NOMO-1 treated with DMSO at 0.1 percent for 48 hours (cell line): ENCODE results near the gene PINK1.

Experiments used
- DNase-seq: peaks from one replicate; lab custom pipeline; 2025; ENCODE audit not compliant: unreplicated experiment; lab: John Stamatoyannopoulos, UW

Gene PINK1

DNA sequence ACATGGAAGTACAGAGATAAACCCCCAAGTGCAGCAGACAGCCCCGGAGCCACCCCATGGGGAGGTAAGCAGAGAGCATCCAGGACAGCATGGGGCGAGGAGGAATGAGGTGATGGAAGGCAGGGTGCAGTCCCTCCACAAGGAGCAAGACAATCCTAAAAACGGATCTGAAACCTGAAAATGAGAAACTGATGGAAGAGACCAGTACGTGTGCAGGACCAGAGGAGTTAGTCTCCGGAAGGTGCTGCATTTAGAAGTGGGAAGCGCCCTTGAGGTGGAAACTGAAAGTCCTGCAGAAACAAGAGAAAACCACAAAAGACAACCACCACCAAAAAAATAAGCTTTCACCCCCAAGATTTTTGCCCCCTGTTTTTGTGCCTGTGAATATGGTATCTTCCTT is 45.3 kb downstream of the PINK1 start:
- DNase-seq = peak; percentile 95

GRCh38 chr1:20680269-20680668 is 47.0 kb downstream of the PINK1 start:
- no peak for DNase-seq

DNA sequence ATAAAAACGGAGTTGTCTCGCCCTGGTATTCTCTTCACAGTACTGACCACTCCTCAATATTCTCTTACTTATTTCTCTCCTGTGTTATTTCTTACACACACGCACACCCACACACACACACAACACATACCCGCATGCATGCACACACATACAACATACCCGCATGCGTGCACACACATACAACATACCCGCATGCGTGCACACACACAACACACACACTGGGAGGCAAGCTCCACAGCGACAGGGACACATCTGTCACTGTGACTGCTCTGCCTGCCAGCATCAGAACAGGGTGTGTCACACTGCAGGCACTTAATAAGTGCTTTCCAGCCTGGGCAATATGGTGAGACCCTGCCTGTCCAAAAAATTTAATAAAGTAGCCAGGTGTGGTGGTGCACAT is 48.7 kb downstream of the PINK1 start:
- DNase-seq = no peak

- peak; percentile 67 for DNase-seq
These were observed 49.4 kb downstream of the PINK1 start for GRCh38 chr1:20682571-20683236.

DNA sequence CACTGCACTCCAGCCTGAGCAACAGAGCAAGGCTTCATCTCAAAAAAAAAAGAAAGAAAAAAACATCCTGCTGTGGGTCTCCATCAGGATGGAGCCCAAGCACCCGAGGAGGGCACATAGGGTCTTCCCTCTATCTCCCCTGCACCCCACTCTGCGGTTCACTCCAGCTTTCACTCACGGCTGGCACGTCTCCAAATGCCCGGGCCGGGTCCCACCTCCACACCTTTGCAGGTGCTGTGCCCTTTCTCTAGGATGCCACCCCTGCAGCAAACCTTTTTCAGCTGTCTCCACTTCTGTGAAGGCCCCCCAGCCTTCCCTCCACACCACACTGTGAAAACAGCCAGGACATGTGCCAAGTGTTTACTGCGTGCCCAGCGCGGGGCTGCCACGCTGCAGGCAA is 50.4 kb downstream of the PINK1 start:
- DNase-seq = no peak

DNA sequence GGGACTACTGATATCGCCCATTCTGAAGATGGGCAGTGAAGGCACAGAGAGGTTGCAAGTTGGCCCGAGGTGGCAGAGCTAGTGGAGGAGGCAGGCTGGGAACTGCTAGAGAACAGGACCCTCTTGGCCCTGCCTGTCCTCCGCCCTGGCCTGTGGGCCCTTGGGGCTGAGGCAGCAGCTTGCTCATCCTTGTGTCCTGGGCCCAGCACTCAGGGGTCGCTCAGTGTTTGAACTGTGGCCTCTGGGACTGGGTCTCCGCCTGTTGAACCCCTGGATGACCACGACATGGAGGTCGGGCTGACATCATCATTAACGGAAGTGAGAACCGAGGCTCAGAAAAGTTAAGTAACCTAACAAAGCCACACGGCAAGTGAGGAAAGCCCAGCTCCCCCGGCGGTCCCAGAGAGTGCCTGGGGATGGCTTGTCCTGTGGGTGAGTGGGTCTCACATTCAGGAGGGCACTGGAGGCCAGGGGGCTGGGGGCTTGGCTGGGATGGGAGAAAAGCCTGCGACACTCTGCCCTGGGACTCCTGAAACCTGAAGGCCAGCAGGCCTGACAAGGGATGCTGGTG is 50.9 kb downstream of the PINK1 start:
- no peak for DNase-seq

DNA sequence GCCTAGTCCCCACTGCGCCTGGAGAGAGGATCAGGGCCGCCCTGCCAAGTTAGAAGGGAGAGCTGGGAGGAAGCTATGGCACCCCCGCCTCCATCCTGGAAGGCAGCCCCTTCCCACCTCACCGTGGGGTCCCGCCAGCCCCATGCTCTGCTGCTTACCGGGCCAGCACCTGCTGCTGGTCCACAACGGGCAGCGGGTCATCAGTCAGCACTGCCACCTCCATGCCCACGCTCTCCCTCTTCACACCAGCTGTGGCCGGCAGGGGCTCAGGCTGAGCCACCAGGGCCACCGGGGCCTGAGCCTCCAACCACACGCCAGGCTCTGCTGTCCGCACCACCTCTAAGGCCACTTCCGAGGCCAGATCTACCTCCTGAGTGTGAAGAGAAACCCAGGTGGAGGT is 51.4 kb downstream of the PINK1 start:
- DNase-seq = no peak

GRCh38 chr1:20685099-20685662 is 51.9 kb downstream of the PINK1 start:
- DNase-seq = no peak

DNA sequence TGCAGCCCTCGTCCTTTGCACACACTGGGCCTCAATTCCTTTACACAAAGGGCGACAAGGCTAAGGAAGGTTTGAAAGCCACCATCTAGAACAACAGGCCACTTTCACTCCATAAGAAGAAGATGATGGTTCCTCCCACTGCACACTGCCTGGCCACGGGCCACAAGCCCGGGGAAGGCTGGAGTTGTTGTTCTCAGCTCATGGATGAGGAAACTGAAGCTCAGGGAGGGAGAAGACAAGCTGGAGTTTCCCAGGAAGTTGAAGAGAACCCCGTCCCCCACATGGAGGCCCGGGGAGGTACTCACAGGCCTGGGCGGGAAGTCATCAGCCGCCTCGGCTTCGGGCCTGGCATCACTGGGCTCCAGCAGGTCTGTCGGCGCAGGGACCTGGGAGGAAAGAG is 52.5 kb downstream of the PINK1 start:
- DNase-seq = no peak

- no peak for DNase-seq
These were observed 53.8 kb downstream of the PINK1 start for GRCh38 chr1:20686883-20687725.

GRCh38 chr1:20689645-20690056 is 56.4 kb downstream of the PINK1 start:
- no peak for DNase-seq

DNA sequence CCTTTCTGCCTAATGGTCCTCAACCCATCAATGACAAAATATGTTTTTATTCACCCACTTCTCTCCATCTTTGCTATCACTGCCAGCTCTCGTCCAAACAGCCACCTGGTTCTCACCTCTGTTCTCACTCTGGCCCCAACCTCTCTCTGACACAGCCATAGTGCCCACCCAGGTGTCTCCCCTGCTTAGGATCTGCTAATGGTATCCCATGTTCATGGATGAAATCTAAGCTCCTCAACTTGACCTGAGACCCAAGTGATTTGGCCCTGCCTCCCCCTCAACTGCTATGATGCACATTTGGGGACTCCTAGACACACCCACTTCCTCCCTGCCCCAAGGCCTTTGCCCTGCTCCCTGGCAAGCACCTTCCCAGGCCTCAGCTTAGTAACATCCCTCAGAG is 58.6 kb downstream of the PINK1 start:
- DNase-seq = no peak

DNA sequence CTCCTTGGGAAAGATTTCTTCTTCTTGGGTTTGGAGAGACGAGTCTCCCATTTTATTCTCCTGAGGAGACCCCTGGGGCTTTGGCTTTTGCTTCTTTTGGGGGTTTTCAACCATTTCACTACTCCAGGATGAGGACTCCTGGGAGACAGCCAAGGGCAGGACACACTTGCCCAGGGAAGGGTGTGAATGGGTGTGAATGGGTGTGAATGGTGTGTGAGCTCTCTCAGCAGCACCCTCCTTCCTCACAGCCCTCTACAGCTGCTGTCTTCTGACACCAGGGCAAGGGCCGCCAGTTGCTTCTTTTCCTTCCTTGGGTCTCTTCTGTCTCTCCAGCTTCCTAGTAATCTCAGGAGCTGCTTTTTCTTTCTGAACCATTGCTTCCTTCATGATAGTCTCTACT is 60.4 kb downstream of the PINK1 start:
- DNase-seq = no peak

- no peak for DNase-seq
These were observed 62.3 kb downstream of the PINK1 start for GRCh38 chr1:20695515-20695914.

- peak; percentile 75 for DNase-seq
These were observed 63.4 kb downstream of the PINK1 start for GRCh38 chr1:20696397-20697333.

DNA sequence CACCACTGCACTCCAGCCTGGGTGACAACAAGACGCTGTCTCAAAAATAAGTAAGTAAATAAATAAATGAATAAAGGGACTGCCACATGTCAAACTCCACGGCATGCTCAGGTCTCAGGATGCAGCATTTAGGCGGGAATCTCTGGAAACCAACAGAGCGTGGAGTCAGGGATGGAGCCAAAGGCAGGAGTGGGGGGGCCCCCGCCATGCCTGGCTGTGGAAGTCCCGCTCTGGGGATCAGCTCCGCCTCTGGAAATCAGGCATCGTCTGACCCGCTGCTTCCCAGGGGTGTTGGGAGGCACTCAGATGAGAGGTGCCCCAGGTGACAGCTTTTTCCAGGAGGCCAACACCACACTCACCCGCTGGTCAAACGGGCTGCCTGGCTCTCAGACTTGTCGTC is 64.3 kb downstream of the PINK1 start:
- DNase-seq = no peak

- no peak for DNase-seq
These were observed 65.1 kb downstream of the PINK1 start for GRCh38 chr1:20698195-20698910.

- no peak for DNase-seq
These were observed 66.3 kb downstream of the PINK1 start for GRCh38 chr1:20699558-20699957.

DNA sequence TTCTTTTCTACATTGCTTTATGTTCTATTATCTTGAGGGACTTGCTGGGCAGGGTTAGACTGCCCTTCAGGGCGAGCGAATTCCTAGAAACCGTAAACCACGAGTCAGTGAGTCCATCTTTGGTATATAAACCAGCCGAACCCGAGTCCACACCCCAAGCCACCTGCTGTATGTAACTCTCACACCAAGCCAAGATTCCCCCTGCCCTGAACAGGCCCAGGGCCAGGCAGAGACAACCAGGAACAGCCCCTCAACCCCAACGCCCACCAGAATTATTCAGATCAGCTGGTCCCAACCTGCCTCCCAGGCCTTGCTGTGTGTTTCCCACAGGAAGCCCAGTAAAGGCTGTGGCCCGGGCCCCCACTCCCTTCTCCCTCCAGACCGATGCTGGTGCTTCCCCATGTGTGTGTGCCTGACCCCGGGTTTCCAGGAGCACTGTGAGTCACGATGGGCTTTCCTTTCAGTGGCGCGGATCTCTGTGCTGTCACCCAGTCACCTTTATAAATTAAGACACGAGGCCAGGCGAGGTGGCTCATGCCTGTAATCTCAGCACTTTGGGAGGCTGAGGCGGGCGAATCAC is 67.5 kb downstream of the PINK1 start:
- DNase-seq = no peak
